GM10248 (cell line): ENCODE results near the gene SLC22A14.

Experiments used
- CTCF ChIA-PET: fragments of 300-600 bp; sonication (Branson Sonifier 250); formaldehyde crosslinking; extraction: SDS; loops from one replicate; lab custom pipeline; 2021; ENCODE audit warnings: antibody characterized with exemption; lab: Yijun Ruan, JAX
- POLR2A ChIA-PET: fragments of 350-650 bp; sonication (Branson Sonifier 250); formaldehyde crosslinking; extraction: SDS; loops from one replicate; lab custom pipeline; 2020; ENCODE audit warnings: antibody characterized with exemption; lab: Yijun Ruan, JAX
- DNase-seq: peaks from one replicate; pipeline ENCODE4 v3.0.0; 2012; ENCODE audit errors: extremely low spot score
- TF ChIP-seq, protein P1 (sequence below): IDR thresholded peaks from 2 replicates; pipeline ENCODE4 v1.5.1; 2012; ENCODE audit warnings: mild to moderate bottlenecking, low read depth; ENCODE audit errors: extremely low read depth, missing control alignments, control extremely low read depth

Gene SLC22A14

DNA sequence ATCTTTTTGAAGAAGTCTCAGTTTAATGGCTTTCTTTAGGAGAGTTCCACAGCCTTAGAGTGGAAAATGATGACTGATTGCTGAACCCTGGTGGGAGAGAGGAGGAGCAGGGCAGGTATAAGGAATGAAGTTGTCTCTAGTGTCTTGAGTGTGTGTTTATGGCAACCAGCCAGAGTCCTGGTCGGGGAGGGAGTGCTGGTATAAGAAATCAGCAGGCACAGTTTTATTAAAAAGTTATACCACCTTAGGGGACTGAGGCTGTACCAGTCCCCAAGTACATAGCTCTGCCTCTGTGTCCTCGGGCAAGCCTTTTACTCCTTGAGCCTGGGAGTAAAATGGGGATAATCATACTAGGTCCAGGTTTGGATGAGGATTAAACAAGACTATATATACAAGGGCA, 29.8 kb downstream of the SLC22A14 start:
- ChIA-PET CTCF (no interaction called here), POLR2A (no interaction called here)
- DNase-seq = no peak
- TF ChIP-seq, protein P1, sequence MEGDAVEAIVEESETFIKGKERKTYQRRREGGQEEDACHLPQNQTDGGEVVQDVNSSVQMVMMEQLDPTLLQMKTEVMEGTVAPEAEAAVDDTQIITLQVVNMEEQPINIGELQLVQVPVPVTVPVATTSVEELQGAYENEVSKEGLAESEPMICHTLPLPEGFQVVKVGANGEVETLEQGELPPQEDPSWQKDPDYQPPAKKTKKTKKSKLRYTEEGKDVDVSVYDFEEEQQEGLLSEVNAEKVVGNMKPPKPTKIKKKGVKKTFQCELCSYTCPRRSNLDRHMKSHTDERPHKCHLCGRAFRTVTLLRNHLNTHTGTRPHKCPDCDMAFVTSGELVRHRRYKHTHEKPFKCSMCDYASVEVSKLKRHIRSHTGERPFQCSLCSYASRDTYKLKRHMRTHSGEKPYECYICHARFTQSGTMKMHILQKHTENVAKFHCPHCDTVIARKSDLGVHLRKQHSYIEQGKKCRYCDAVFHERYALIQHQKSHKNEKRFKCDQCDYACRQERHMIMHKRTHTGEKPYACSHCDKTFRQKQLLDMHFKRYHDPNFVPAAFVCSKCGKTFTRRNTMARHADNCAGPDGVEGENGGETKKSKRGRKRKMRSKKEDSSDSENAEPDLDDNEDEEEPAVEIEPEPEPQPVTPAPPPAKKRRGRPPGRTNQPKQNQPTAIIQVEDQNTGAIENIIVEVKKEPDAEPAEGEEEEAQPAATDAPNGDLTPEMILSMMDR = no peak

- no peak for DNase-seq
- TF ChIP-seq, protein P1 = no peak
- ChIA-PET POLR2A (no interaction called here), CTCF (no interaction called here)
Observed at GRCh38 chr3:38312356-38312755, 30.3 kb downstream of the SLC22A14 start.

DNA sequence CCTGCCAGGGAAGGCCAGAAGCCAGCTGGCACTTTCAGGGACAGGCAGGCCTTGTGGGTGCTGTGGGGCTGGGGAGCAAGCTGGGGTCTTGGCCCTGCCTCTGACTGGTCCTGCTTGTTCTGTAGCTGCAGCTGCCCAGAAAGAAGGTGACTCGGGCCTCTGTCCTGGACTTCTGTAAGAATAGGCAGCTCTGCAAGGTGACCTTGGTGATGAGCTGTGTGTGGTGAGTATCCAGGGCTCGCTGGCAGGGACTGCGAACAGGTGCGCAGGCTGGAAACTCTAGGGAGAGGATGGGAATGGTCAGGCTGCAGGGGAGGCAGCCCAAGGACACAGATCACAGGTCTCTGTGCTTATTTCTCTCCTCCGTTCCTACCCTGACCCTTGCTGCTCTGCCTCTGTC, 31.2 kb downstream of the SLC22A14 start:
- ChIA-PET POLR2A (no interaction called here), CTCF (no interaction called here)
- TF ChIP-seq, protein P1 = no peak
- DNase-seq = no peak

GRCh38 chr3:38313695-38314094, 31.6 kb downstream of the SLC22A14 start:
- CTCF ChIA-PET = no interaction called here

DNA sequence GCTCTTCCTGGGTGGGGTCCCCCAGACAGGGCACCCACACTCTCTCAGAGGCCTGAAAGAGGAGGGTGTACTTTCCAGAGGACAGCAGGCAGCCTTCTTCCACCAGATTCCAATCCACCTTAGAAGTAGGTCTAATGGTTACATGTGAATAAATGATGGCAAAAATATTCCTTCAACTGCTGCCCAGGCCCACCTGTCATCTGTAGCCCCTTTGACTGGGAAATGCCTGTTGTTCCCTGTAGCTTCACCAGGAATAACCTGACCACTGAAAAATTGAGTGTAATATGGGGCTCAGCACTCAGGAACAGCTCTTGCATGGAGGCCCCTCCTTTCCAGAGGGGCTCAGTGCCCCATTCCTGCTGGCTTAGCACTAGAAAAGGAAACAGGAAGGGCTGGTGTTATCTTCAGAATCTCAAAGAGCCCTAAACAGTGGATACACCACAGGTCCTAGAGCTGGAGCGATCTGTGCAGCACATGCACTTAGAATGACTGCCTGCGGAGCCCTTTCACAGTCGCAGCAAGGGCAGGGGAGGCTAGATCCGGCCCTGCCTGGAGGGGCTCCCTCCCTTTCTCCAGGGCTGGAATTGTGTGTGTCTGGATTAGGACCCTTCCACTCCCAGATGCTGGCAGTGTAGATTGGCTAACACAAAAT, 32.1 kb downstream of the SLC22A14 start:
- TF ChIP-seq, protein P1 = no peak
- ChIA-PET POLR2A (no interaction called here), CTCF (no interaction called here)
- DNase-seq = no peak

More at GRCh38 chr3:38313695-38314094, 31.6 kb downstream of the SLC22A14 start:
- DNase-seq = no peak
- TF ChIP-seq, protein P1 = no peak
- POLR2A ChIA-PET = no interaction called here

- ChIA-PET POLR2A (no interaction called here), CTCF (no interaction called here)
- DNase-seq = no peak
- TF ChIP-seq, protein P1 = no peak
Observed at GRCh38 chr3:38314764-38315487, 32.8 kb downstream of the SLC22A14 start.
